Measurements from ENCODE around the gene LCA5L. TPM values are rescaled to one million over a fixed set of nuclear protein-coding genes. Genes with fewer than 3 reads are reported as not detected.
A peak's percentile ranks its signal among the peaks of the same experiment; 100 is the strongest.

The LCA5L gene
- total RNA-seq, 2 donors from 2014 or later = 0.26 to 1.5 TPM

DNA sequence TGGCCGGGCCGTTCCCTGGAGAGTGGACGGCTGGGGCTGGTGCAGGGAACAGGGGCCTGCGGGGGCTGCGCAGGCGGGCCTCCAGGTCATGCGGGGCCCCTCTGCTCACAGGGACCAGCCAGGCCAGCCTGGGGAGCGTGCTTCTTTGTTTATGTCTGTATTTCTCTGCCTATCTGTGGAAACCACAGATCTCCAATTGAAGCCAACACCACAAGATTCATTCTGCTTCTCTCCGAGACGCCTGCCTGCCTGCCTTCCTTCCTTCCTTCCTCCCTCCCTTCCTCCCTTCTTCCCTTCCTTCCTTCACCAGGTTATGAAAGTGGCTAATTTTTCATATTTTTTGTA is 56.8 kb downstream of the LCA5L start:
- TF ChIP-seq, protein P1, sequence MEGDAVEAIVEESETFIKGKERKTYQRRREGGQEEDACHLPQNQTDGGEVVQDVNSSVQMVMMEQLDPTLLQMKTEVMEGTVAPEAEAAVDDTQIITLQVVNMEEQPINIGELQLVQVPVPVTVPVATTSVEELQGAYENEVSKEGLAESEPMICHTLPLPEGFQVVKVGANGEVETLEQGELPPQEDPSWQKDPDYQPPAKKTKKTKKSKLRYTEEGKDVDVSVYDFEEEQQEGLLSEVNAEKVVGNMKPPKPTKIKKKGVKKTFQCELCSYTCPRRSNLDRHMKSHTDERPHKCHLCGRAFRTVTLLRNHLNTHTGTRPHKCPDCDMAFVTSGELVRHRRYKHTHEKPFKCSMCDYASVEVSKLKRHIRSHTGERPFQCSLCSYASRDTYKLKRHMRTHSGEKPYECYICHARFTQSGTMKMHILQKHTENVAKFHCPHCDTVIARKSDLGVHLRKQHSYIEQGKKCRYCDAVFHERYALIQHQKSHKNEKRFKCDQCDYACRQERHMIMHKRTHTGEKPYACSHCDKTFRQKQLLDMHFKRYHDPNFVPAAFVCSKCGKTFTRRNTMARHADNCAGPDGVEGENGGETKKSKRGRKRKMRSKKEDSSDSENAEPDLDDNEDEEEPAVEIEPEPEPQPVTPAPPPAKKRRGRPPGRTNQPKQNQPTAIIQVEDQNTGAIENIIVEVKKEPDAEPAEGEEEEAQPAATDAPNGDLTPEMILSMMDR (IDR thresholded peaks at IDR 0.05) = peak; percentile 0 to 3
- peak overlapping the region in 1 of 2 donors; percentile 53 for H3K4me3 ChIP-seq
- no peaks in the 10 kb centered on the region for H3K9me3 ChIP-seq
- H3K27ac ChIP-seq = peak overlapping the region in 1 of 2 donors; percentile 75
- H3K4me1 ChIP-seq = peaks cover 0 to 46% of the 10 kb centered on the region in 2 donors
- H3K27me3 ChIP-seq = no peaks in the 10 kb centered on the region
- peaks cover 22% of the 10 kb centered on the region for H3K36me3 ChIP-seq
- no peak for DNase-seq (ENCODE audit: low spot score)

DNA sequence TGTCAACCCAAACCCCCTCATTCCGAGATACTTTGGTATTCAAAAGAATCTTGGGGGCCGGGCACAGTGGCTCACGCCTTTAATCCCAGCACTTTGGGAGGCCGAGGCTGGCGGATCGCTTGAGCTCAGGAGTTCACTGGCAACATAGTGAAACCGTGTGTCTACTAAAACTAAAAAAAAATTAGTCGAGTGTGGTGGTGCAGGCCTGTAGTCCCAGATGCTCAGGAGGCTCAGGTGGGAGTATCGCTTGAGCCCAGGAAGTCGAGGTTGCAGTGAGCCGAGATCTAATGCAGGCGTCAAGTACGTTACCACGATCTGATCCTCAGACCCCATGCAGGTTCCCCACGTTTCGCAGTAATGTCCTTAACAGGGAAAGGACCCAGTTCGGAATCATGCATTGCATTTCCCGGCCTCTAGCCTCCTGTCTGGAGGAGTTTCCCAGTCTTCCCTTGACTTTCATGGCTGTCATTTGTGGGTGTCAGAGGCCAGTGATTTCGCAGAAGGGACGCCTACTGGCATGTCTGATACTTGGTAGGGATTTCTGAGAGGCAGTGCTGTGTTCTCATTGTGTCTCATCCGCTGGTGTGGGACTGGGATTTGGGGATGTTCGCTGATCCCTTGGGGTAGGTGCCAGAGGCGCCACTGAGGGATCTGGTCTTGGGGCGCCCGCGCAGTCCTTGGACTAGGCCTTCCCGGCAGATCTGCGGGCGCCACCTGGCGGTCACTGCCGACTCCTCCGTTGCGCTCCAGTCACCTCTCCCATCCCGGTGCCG is 57.4 kb downstream of the LCA5L start:
- TF ChIP-seq, protein P1 (IDR thresholded peaks at IDR 0.05) = peak; percentile 85 to 98
- peak overlapping the region; percentile 74 to 75 for H3K27ac ChIP-seq
- DNase-seq (ENCODE audit: low spot score) = peak; percentile 90
- no peaks in the 10 kb centered on the region for H3K9me3 ChIP-seq
- peaks cover 0 to 46% of the 10 kb centered on the region in 2 donors for H3K4me1 ChIP-seq
- peak overlapping the region; percentile 39 to 53 for H3K4me3 ChIP-seq
- H3K36me3 ChIP-seq = peaks cover 17% of the 10 kb centered on the region
- no peaks in the 10 kb centered on the region for H3K27me3 ChIP-seq

GRCh38 chr21:39387461-39388037 is 58.0 kb downstream of the LCA5L start:
- DNase-seq (ENCODE audit: low spot score) = peak; percentile 93
- peak overlapping the region; percentile 39 to 53 for H3K4me3 ChIP-seq
- TF ChIP-seq, protein P1 (IDR thresholded peaks at IDR 0.05) = no peak
- no peaks in the 10 kb centered on the region for H3K9me3 ChIP-seq
- H3K4me1 ChIP-seq = peaks cover 0 to 46% of the 10 kb centered on the region in 2 donors
- no peaks in the 10 kb centered on the region for H3K27me3 ChIP-seq
- H3K27ac ChIP-seq = peak overlapping the region; percentile 74 to 75
- peaks cover 10% of the 10 kb centered on the region for H3K36me3 ChIP-seq

DNA sequence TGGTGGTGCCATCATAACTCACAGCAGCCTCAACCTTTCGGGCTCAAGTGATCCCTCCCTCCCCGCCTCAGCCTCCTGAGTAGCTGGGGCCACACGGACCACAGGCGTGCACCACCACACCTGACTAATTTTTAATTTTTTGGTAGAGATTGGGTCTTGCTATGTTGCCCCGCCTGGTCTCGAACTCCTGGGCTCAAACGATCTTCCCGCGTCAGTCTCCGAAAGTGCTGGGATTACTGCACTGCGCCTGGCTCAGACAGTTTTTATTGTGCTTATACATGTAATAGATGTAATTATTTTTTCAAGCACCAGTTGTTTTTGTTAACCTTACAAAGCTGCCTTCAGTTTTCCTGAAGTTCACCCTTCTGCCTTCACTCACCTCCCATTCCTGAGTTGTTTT is 58.7 kb downstream of the LCA5L start:
- H3K27ac ChIP-seq = peak overlapping the region; percentile 74 to 81
- H3K4me3 ChIP-seq = peak overlapping the region in 1 of 2 donors; percentile 53
- H3K9me3 ChIP-seq = no peaks in the 10 kb centered on the region
- no peak for DNase-seq (ENCODE audit: low spot score)
- H3K36me3 ChIP-seq = peaks cover 3% of the 10 kb centered on the region
- no peaks in the 10 kb centered on the region for H3K27me3 ChIP-seq
- peaks cover 0 to 46% of the 10 kb centered on the region in 2 donors for H3K4me1 ChIP-seq
- TF ChIP-seq, protein P1 (IDR thresholded peaks at IDR 0.05) = no peak

- TF ChIP-seq, protein P1 (IDR thresholded peaks at IDR 0.05) = no peak
- Histone ChIP-seq H3K27me3 (no peaks in the 10 kb centered on the region), H3K4me1 (peaks cover 0 to 48% of the 10 kb centered on the region in 2 donors), H3K36me3 (no peaks in the 10 kb centered on the region), H3K27ac (peak overlapping the region; percentile 74 to 81), H3K9me3 (no peaks in the 10 kb centered on the region), H3K4me3 (peak overlapping the region; percentile 27 to 47)
- no peak for DNase-seq (ENCODE audit: low spot score)
Measured at GRCh38 chr21:39386194-39386593, 59.4 kb downstream of the LCA5L start.
